Brain pericyte (primary cell): ENCODE measurements around the gene NKTR.

Experiments
- DNase-seq: peaks from one replicate; pipeline ENCODE4 v3.0.0-alpha.2; 2012; ENCODE audit warnings: low read depth, low spot score

Gene NKTR

GRCh38 chr3:42694366-42694765 lies 93.9 kb downstream of the NKTR start:
- DNase-seq = no peak

DNA sequence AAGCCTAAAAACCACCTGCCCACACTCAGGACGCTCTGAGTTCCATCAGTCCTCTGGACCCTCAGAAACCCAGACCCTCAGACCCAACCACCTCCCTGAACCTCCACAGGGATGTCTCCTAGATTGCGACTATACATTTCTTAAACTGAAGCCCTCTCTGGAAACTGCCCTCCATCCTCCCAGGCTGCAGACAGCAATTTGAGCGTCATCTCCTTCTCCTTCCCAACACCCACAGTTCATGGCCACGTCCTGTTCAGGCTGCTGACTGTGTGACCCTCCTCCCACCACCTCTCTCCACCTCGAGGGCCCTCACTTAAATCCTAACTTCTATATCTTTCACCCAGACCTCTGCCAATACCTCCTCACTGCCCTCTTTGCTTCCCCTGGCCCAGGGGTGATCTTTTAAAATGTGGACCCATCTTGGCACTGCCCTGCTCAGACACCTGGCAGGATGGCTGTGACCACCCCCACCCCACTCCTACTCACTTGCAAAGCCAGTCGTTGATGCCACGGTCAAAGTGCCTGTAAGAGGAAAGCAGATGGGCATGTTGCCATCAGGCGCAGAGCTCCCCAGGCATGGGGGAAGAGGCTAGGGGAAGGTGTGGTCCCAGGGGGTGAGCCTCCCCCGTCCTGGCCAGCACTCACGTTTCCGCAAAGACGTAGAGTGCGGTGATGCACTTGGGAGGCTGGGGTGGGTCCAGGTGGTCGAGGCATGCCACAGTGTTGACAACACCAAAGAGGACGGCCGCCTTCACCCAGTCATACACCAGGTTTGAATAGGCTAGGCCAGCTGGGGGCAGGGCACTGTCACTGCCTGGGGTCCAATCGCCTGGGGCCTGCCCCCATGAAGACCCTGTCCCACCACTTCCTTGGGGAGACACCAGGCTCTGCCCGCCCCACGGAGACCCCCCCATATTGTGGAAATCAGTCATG lies 96.1 kb downstream of the NKTR start:
- no peak for DNase-seq

DNA sequence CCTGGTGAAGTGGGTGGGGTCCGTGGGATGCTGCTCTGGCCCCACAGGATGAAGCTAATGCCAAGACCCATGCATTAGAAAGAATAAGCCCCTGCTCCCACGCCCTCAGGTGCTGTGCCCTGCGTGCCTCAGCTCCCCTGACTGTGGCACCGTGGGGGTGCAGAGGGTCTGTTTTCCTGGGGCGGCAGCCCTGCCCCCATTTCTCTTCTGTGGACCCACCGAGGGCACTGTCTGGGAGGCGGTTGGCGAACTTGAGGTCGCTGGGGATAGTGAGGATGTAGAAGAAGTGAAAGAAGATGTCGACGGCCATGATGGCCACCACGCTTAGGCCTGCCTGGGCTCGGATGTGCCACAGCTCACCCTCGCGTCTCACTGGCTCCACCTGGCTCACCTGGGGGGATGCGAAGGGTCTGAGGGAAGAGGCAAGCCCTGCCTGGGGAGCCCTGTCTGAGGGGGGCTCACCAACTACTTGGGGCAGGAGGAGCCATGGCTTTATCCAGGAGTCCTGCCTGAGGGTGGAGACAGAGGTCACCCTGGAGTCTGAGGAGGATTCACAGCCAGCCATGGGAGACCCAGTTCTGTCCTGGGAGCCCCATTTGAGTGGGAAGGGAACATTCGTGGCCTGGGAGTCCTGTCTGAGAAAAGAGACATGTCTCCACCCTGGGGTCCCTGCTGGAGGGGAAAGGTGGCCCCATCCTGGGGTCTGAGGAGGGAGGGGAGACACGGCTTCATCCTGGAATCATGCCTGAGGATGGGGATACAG lies 97.0 kb downstream of the NKTR start:
- no peak for DNase-seq
